SK-N-DZ (cell line): ENCODE data around the gene NRXN3.

Source experiments
- small RNA-seq, 2 experiments: library from RNA; depleted of rRNA; stranded (forward); fragments of <200 nt; gene quantifications; one replicate each; pipeline ENCODE3, GENCODE V24; 2014

The NRXN3 gene

Small RNA genes within 50 kb of the gene (small RNA-seq; reads per million reads assigned to genes)
- 0.08 to 2.0 reads per million in 2 experiments for gene RNA5SP388
